H1 (cell line): ENCODE data around the gene RHCG. TPM values are rescaled to one million over a fixed set of nuclear protein-coding genes. Genes with fewer than 3 reads are reported as not detected.

ENCODE experiments used
- CTCF ChIA-PET: fragments of 300-600 bp; sonication (Branson Sonifier 250); formaldehyde crosslinking; loops from one replicate; lab custom pipeline; 2021; ENCODE audit not compliant: partially characterized antibody; lab: Charles Lee
- POLR2A ChIA-PET: fragments of 300-600 bp; sonication (Branson Sonifier 250); formaldehyde crosslinking; loops from one replicate; lab custom pipeline; 2021; ENCODE audit warnings: inconsistent platforms; ENCODE audit not compliant: partially characterized antibody; lab: Charles Lee
- DNase-seq, 2 experiments: peaks; one replicate each; pipeline versions ENCODE4 v3.0.0 to v3.0.0-alpha.2; 2010 to 2022; ENCODE audit warnings: low spot score in 2 of 2, low read depth in 1 of 2, mixed read lengths in 1 of 2
- FAIRE-seq: peaks from 2 replicates; lab custom pipeline; 2011; peaks lifted over from hg19 to GRCh38; lab: Jason Lieb, UNC
- H2AFZ ChIP-seq: 2 replicates; pipeline ENCODE4 v1.8.1; 2012; ENCODE audit warnings: low read length, inconsistent platforms
- H2AK5ac ChIP-seq: 2 replicates; pipeline ENCODE4 v1.6.1; 2013; ENCODE audit warnings: low read depth, low read length
- H2BK120ac ChIP-seq: replicated peaks from 2 replicates; pipeline ENCODE3; 2013; ENCODE audit warnings: low read depth, low read length, inconsistent platforms
- H2BK12ac ChIP-seq: 2 replicates; pipeline ENCODE4 v1.6.1; 2013; ENCODE audit warnings: low read depth, low read length
- H2BK15ac ChIP-seq: 2 replicates; pipeline ENCODE4 v1.6.1; 2013; ENCODE audit warnings: low read length
- H2BK20ac ChIP-seq: 2 replicates; pipeline ENCODE4 v1.6.1; 2013; ENCODE audit warnings: low read length
- H2BK5ac ChIP-seq: 2 replicates; pipeline ENCODE4 v1.6.1; 2013; ENCODE audit warnings: low read depth, low read length
- H3K14ac ChIP-seq: 2 replicates; pipeline ENCODE4 v1.6.1; 2013; ENCODE audit warnings: inconsistent platforms; ENCODE audit not compliant: insufficient read length
- H3K18ac ChIP-seq: 2 replicates; pipeline ENCODE4 v1.6.1; 2013; ENCODE audit warnings: low read length; ENCODE audit errors: extremely low read depth
- H3K23ac ChIP-seq: 2 replicates; pipeline ENCODE4 v1.6.1; 2013; ENCODE audit warnings: inconsistent platforms; ENCODE audit not compliant: insufficient read length
- H3K23me2 ChIP-seq: 2 replicates; pipeline ENCODE4 v1.6.1; 2013; ENCODE audit warnings: low read depth, low read length
- H3K27ac ChIP-seq: 2 replicates; pipeline ENCODE4 v1.6.1; 2011; ENCODE audit warnings: low read depth, low read length, inconsistent platforms
- H3K27me3 ChIP-seq, 4 experiments: replicated peaks in 1 of 4; 1 replicate in 1 of 4; 2 replicates in 3 of 4; pipeline versions ENCODE4 v1.6.1 to v1.8.1; 2011 to 2013; ENCODE audit warnings: low read length in 3 of 4, mild to moderate bottlenecking in 3 of 4, inconsistent platforms in 2 of 4, mixed read lengths in 2 of 4, moderate library complexity in 1 of 4; ENCODE audit not compliant: control insufficient read depth in 3 of 4, insufficient read depth in 3 of 4; ENCODE audit errors: extremely low read depth in 1 of 4
- H3K36me3 ChIP-seq, 4 experiments: 2 replicates each; pipeline versions ENCODE4 v1.6.1 to v1.8.1; 2011 to 2013; ENCODE audit warnings: mild to moderate bottlenecking in 4 of 4, low read length in 3 of 4, moderate library complexity in 2 of 4, control low read depth in 1 of 4, inconsistent platforms in 1 of 4; ENCODE audit not compliant: insufficient read depth in 4 of 4, control insufficient read depth in 2 of 4
- H3K4ac ChIP-seq: replicated peaks from 2 replicates; pipeline ENCODE3; 2013; ENCODE audit warnings: low read length, low read depth, mixed read lengths, inconsistent platforms; ENCODE audit not compliant: insufficient read length
- H3K4me1 ChIP-seq, 4 experiments: replicated peaks in 1 of 4; 1 replicate in 1 of 4; 2 replicates in 3 of 4; pipeline versions ENCODE4 v1.6.1 to v1.8.1; 2011 to 2013; ENCODE audit warnings: low read length in 3 of 4, inconsistent platforms in 2 of 4, mixed read lengths in 1 of 4; ENCODE audit not compliant: insufficient read depth in 4 of 4, control insufficient read depth in 3 of 4
- H3K4me2 ChIP-seq, 2 experiments: 2 replicates each; pipeline versions ENCODE4 v1.6.1 to v1.8.1; 2011 to 2013; ENCODE audit warnings: low read depth in 2 of 2, low read length in 2 of 2, control low read depth in 1 of 2, inconsistent platforms in 1 of 2, mild to moderate bottlenecking in 1 of 2; ENCODE audit not compliant: insufficient read depth in 1 of 2
- H3K4me3 ChIP-seq, 4 experiments: fragments of 200-600, 300-600 bp in 1 of 4; sonication (generic), shearing (Covaris generic), sonication (Bioruptor Twin) in 1 of 4; 2 replicates each; pipeline versions ENCODE4 v1.5.1 to v1.8.1; 2011 to 2016; ENCODE audit warnings: low read length in 4 of 4, low read depth in 3 of 4, control low read depth in 2 of 4, inconsistent platforms in 2 of 4, mild to moderate bottlenecking in 2 of 4, mixed read lengths in 1 of 4, moderate library complexity in 1 of 4; ENCODE audit not compliant: insufficient read depth in 2 of 4; ENCODE audit errors: extremely low read depth in 1 of 4
- H3K56ac ChIP-seq: replicated peaks from 2 replicates; pipeline ENCODE3; 2013; ENCODE audit warnings: low read depth, mild to moderate bottlenecking, mixed read lengths, low read length, inconsistent platforms; ENCODE audit not compliant: insufficient read length
- H3K79me1 ChIP-seq: 2 replicates; pipeline ENCODE4 v1.6.1; 2013; ENCODE audit warnings: low read depth, low read length, control low read depth
- H3K79me2 ChIP-seq, 2 experiments: 2 replicates each; pipeline versions ENCODE4 v1.6.1 to v1.8.1; 2012 to 2013; ENCODE audit warnings: low read length in 2 of 2, mild to moderate bottlenecking in 2 of 2, inconsistent platforms in 1 of 2; ENCODE audit not compliant: insufficient read depth in 2 of 2, control insufficient read depth in 1 of 2
- H3K9ac ChIP-seq, 4 experiments: replicated peaks in 1 of 4; 1 replicate in 1 of 4; 2 replicates in 3 of 4; pipeline versions ENCODE4 v1.6.1 to v1.8.1; 2011 to 2013; ENCODE audit warnings: low read depth in 3 of 4, low read length in 3 of 4, control low read depth in 2 of 4, mild to moderate bottlenecking in 2 of 4, moderate library complexity in 2 of 4, inconsistent platforms in 1 of 4; ENCODE audit errors: extremely low read depth in 1 of 4
- H3K9me3 ChIP-seq, 2 experiments: 2 replicates each; pipeline versions ENCODE4 v1.6.1 to v1.8.1; 2012 to 2013; ENCODE audit warnings: mild to moderate bottlenecking in 2 of 2, moderate library complexity in 2 of 2, control low read depth in 1 of 2, inconsistent platforms in 1 of 2, low read depth in 1 of 2, low read length in 1 of 2, mixed read lengths in 1 of 2; ENCODE audit not compliant: insufficient read depth in 2 of 2
- H4K20me1 ChIP-seq, 2 experiments: replicated peaks in 1 of 2; 2 replicates each; pipeline versions ENCODE3 to v1.8.1; 2011 to 2013; ENCODE audit warnings: inconsistent platforms in 2 of 2, low read length in 2 of 2, mild to moderate bottlenecking in 1 of 2; ENCODE audit not compliant: insufficient read depth in 2 of 2, control insufficient read depth in 1 of 2
- H4K5ac ChIP-seq: 2 replicates; pipeline ENCODE4 v1.6.1; 2013; ENCODE audit warnings: low read length, low read depth, mixed read lengths, inconsistent platforms; ENCODE audit not compliant: insufficient read length
- H4K8ac ChIP-seq: 2 replicates; pipeline ENCODE4 v1.8.0; 2013; ENCODE audit warnings: mild to moderate bottlenecking, moderate library complexity, low read length, inconsistent platforms; ENCODE audit not compliant: insufficient read depth; ENCODE audit errors: extremely low read depth
- H4K91ac ChIP-seq: replicated peaks from 2 replicates; pipeline ENCODE3; 2013; ENCODE audit warnings: low read length, mixed read lengths, inconsistent platforms; ENCODE audit not compliant: insufficient read length
- BACH1 ChIP-seq: IDR thresholded peaks from 2 replicates; pipeline ENCODE4 v1.6.1; 2012; ENCODE audit warnings: low read length, improper control_type of control experiment
- CHD1 ChIP-seq: IDR thresholded peaks from 2 replicates; pipeline ENCODE4 v1.6.1; 2012; ENCODE audit warnings: low read depth, low read length, improper control_type of control experiment
- CREB1 ChIP-seq: IDR thresholded peaks from 2 replicates; pipeline ENCODE4 v1.6.1; 2012; ENCODE audit warnings: inconsistent platforms
- GABPA ChIP-seq: IDR thresholded peaks from 2 replicates; pipeline ENCODE4 v1.6.1; 2011; ENCODE audit warnings: mild to moderate bottlenecking, low read length, moderate library complexity, borderline replicate concordance; ENCODE audit not compliant: insufficient read depth
- JUND ChIP-seq: IDR thresholded peaks from 2 replicates; pipeline ENCODE4 v1.6.1; 2011; ENCODE audit warnings: mild to moderate bottlenecking, improper control_type of control experiment, low read length
- POLR2AphosphoS5 ChIP-seq: IDR thresholded peaks from 2 replicates; pipeline ENCODE4 v1.6.1; 2011; ENCODE audit warnings: low read depth, low read length
- RNF2 ChIP-seq: fragments of 200-900, 300-1000 bp; sonication (generic); IDR thresholded peaks from 2 replicates; pipeline ENCODE4 v1.7.1; 2016; ENCODE audit warnings: borderline replicate concordance, low read depth, mild to moderate bottlenecking, antibody characterized with exemption, low read length; ENCODE audit not compliant: poor library complexity, severe bottlenecking; ENCODE audit errors: missing control alignments
- RXRA ChIP-seq: IDR thresholded peaks from 2 replicates; pipeline ENCODE4 v1.6.1; 2011; ENCODE audit warnings: low read depth, mild to moderate bottlenecking, low read length, moderate library complexity; ENCODE audit not compliant: insufficient read depth
- SAP30 ChIP-seq: fragments of 300-600 bp; sonication (generic); IDR thresholded peaks from 2 replicates; pipeline ENCODE4 v1.7.1; 2012; ENCODE audit warnings: low read length, moderate library complexity, mild to moderate bottlenecking, inconsistent platforms; ENCODE audit not compliant: insufficient read depth, insufficient replicate concordance
- SP2 ChIP-seq: IDR thresholded peaks from 2 replicates; pipeline ENCODE4 v1.6.1; 2012; ENCODE audit warnings: mild to moderate bottlenecking, low read length, inconsistent platforms
- SRF ChIP-seq: IDR thresholded peaks from 2 replicates; pipeline ENCODE4 v1.6.1; 2011; ENCODE audit warnings: mild to moderate bottlenecking, low read depth, low read length, moderate library complexity
- WGBS, 2 experiments: shearing (Covaris generic) in 1 of 2; methylation state at CpG; one replicate each; pipeline versions ENCODE4 v1.1.6 to v1.1.7; 2013 to 2015; ENCODE audit warnings: low lambda C conversion rate in 2 of 2, mixed read lengths in 2 of 2, inconsistent platforms in 1 of 2, low coverage in 1 of 2, missing lambda C conversion rate in 1 of 2; ENCODE audit not compliant: insufficient replicate concordance in 2 of 2, insufficient coverage in 1 of 2, insufficient read length in 1 of 2; ENCODE audit errors: extremely low coverage in 1 of 2, missing lambda C conversion rate in 1 of 2; 5-methylcytosine and 5-hydroxymethylcytosine counted together
- polyA plus RNA-seq, 7 experiments: library from polyadenylated mRNA; depleted of rRNA in 3 of 7; stranded (reverse) in 5 of 7; unstranded in 2 of 7; fragments of >200 nt in 5 of 7; fragments of 200-250 nt in 2 of 7; gene quantifications; 1 replicate in 5 of 7; 2 replicates in 1 of 7; 4 replicates in 1 of 7; pipeline versions ENCODE4 v1.2.1 to v1.2.3, GENCODE V29; 2011 to 2013; ENCODE audit warnings: missing spikeins in 2 of 7, mixed read lengths in 2 of 7
- total RNA-seq: library from RNA; stranded (reverse); fragmentation: NEBNext Ultra II Directional; extraction: Animal tissue kit (Norgen Biotek cat#: 25700); gene quantifications from 2 replicates; pipeline ENCODE4 v1.2.1, GENCODE V29; 2021
- TF ChIP-seq, protein P1 (sequence below): IDR thresholded peaks from 2 replicates; pipeline ENCODE4 v1.6.1; 2012; ENCODE audit warnings: inconsistent platforms
- TF ChIP-seq, protein P2 (sequence below): IDR thresholded peaks from 2 replicates; pipeline ENCODE4 v1.6.1; 2011; ENCODE audit warnings: low read length, improper control_type of control experiment

The RHCG gene
- total and polyA plus RNA-seq, 2 of the 8 experiments (the other 6 are each of a cell fraction or from before 2014, with no cell fraction given): 0.68 TPM; not detected in 1

DNA sequence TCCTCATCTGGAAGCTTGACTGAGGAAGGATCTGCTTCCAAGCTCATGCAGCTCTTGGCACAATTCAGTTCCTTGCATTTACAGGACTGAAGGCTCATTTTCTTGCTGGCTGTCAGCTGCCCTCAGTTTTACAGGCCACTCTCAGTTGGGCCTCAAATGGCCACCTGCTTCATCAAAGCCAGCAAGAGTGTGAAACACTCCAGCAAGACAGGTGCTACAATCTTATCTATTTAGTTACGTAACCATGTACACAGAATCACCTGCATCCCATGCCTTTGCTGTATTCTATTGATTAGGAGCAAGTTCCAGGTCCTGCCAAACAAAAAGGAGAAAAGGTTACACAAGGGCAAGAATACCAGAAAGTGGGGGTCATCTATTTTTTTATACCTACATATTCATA lies 40.8 kb downstream of the RHCG start:
- Histone ChIP-seq H3K23me2 (no peaks in the 10 kb centered on the region), H3K4me2 (no peak overlapping the region), H4K91ac (no peak overlapping the region), H3K36me3 (no peaks in the 10 kb centered on the region), H3K79me2 (no peaks in the 10 kb centered on the region), H3K23ac (no peak overlapping the region), H2BK15ac (no peak overlapping the region), H3K4ac (no peak overlapping the region), H3K9ac (no peak overlapping the region), H3K27me3 (peaks cover 0 to 29% (median 19%) of the 10 kb centered on the region in 4 experiments; a peak in 4 of 7 replicates), H3K4me1 (peaks cover 0 to 5% (median 3%) of the 10 kb centered on the region in 4 experiments; a peak in 6 of 7 replicates), H3K56ac (no peak overlapping the region), H4K8ac (no peak overlapping the region), H3K9me3 (no peaks in the 10 kb centered on the region; a peak in 1 of 4 replicates), H2BK20ac (no peak overlapping the region), H3K27ac (no peak overlapping the region), H2BK120ac (no peak overlapping the region), H3K18ac (no peak overlapping the region), H3K4me3 (no peak overlapping the region), H2BK12ac (no peak overlapping the region), H2BK5ac (no peak overlapping the region), H2AK5ac (no peak overlapping the region), H3K79me1 (no peaks in the 10 kb centered on the region), H4K20me1 (no peaks in the 10 kb centered on the region), H4K5ac (no peak overlapping the region), H2AFZ (no peak overlapping the region), H3K14ac (no peak overlapping the region)
- ChIA-PET CTCF (interaction anchor here (0.5 to 17.1 kb wide), 4 partner anchors 12 to 1272 kb away, joined by 3 to 218 read pairs (median 18); no protein-coding TSS in a partner anchor), POLR2A (no interaction called here)
- no peak for FAIRE-seq
- whole genome bisulfite sequencing, 2 experiments: 90% methylated on average over 1 of the region's 1 CpG; no CpG with 5 or more reads in 1 of the 2 experiments
- TF ChIP-seq BACH1 (no peak), CREB1 (no peak), SAP30 (no peak), CHD1 (no peak), RNF2 (no peak), RXRA (no peak), SRF (no peak), POLR2AphosphoS5 (no peak), GABPA (no peak), JUND (no peak), SP2 (no peak)
- TF ChIP-seq, protein P1, sequence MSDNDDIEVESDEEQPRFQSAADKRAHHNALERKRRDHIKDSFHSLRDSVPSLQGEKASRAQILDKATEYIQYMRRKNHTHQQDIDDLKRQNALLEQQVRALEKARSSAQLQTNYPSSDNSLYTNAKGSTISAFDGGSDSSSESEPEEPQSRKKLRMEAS: no peak
- TF ChIP-seq, protein P2, sequence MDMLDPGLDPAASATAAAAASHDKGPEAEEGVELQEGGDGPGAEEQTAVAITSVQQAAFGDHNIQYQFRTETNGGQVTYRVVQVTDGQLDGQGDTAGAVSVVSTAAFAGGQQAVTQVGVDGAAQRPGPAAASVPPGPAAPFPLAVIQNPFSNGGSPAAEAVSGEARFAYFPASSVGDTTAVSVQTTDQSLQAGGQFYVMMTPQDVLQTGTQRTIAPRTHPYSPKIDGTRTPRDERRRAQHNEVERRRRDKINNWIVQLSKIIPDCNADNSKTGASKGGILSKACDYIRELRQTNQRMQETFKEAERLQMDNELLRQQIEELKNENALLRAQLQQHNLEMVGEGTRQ: no peak
- no peak for DNase-seq
